Type B pancreatic cell (in vitro differentiated cells): ENCODE results near the gene B4GALT6. TPM values are rescaled to one million over a fixed set of nuclear protein-coding genes. Genes with fewer than 3 reads are reported as not detected.
A peak's percentile ranks its signal among the peaks of the same experiment; 100 is the strongest.

ENCODE experiments used
- DNase-seq: peaks from one replicate; pipeline ENCODE4 v3.0.0; 2021; ENCODE audit warnings: mixed read lengths; ENCODE audit not compliant: unreplicated experiment; ENCODE audit errors: extremely low spot score
- H3K27ac Mint-ChIP-seq: 2 replicates; pipeline ENCODE4 v1.8.0; 2021; ENCODE audit warnings: mild to moderate bottlenecking, mixed read lengths
- H3K27me3 Mint-ChIP-seq: 2 replicates; pipeline ENCODE4 v1.8.0; 2021; ENCODE audit warnings: mixed read lengths
- H3K36me3 Mint-ChIP-seq: 2 replicates; pipeline ENCODE4 v1.8.0; 2021; ENCODE audit warnings: mixed read lengths
- H3K4me1 Mint-ChIP-seq: one replicate; pipeline ENCODE4 v1.8.0; 2021; ENCODE audit warnings: mixed read lengths; ENCODE audit not compliant: unreplicated experiment
- H3K4me3 Mint-ChIP-seq: 2 replicates; pipeline ENCODE4 v1.8.0; 2021; ENCODE audit warnings: mild to moderate bottlenecking, mixed read lengths
- H3K9me3 Mint-ChIP-seq: 2 replicates; pipeline ENCODE4 v1.8.0; 2021; ENCODE audit warnings: mixed read lengths
- CTCF ChIP-seq: fragments of 200-600 bp; sonication (generic); conservative IDR thresholded peaks from 2 replicates; pipeline ENCODE4 v1.5.0; 2021; ENCODE audit warnings: antibody characterized with exemption, mild to moderate bottlenecking
- total RNA-seq: library from RNA; stranded (reverse); gene quantifications from 2 replicates; pipeline ENCODE4 v1.2.1, GENCODE V29; 2021; ENCODE audit warnings: low replicate concordance

The B4GALT6 gene
- total RNA-seq, 1 donor from 2014 or later = 35.9 TPM

- Mint-ChIP-seq H3K4me1 (peaks cover 37% of the 10 kb centered on the region), H3K27ac (no peak within 1 kb of the TSS), H3K4me3 (peak within 1 kb of the TSS; percentile 62), H3K36me3 (no peaks in the 10 kb centered on the region), H3K9me3 (peaks cover 7% of the 10 kb centered on the region), H3K27me3 (no peaks in the 10 kb centered on the region)
- DNase-seq = no peak
- TF ChIP-seq CTCF = no peak
These were observed 92.8 kb downstream of the B4GALT6 start, which contains the start of gene TTR for GRCh38 chr18:31591628-31592027. Gene TTR, plus strand, starts transcription at chr18:31591877. Its CDS starts 26 bp downstream, at chr18:31591903.

- peak overlapping the region; percentile 15 for H3K4me3 Mint-ChIP-seq
- DNase-seq = no peak
- TF ChIP-seq CTCF = no peak
- H3K27ac Mint-ChIP-seq = no peak overlapping the region
- H3K9me3 Mint-ChIP-seq = peaks cover 7% of the 10 kb centered on the region
- H3K4me1 Mint-ChIP-seq = peaks cover 33% of the 10 kb centered on the region
- H3K36me3 Mint-ChIP-seq = no peaks in the 10 kb centered on the region
- H3K27me3 Mint-ChIP-seq = no peaks in the 10 kb centered on the region
These were observed 93.3 kb downstream of the B4GALT6 start for GRCh38 chr18:31591113-31591512.

GRCh38 chr18:31590570-31590969 lies 93.8 kb downstream of the B4GALT6 start:
- no peak overlapping the region for H3K27ac Mint-ChIP-seq
- no peak for TF ChIP-seq CTCF
- no peaks in the 10 kb centered on the region for H3K36me3 Mint-ChIP-seq
- peaks cover 28% of the 10 kb centered on the region for H3K4me1 Mint-ChIP-seq
- H3K4me3 Mint-ChIP-seq = no peak overlapping the region
- DNase-seq = no peak
- peaks cover 7% of the 10 kb centered on the region for H3K9me3 Mint-ChIP-seq
- no peaks in the 10 kb centered on the region for H3K27me3 Mint-ChIP-seq

- H3K27me3 Mint-ChIP-seq = no peaks in the 10 kb centered on the region
- no peak for TF ChIP-seq CTCF
- no peak overlapping the region for H3K4me3 Mint-ChIP-seq
These were observed 96.9 kb downstream of the B4GALT6 start for GRCh38 chr18:31587529-31587928.

GRCh38 chr18:31586616-31587015 lies 97.8 kb downstream of the B4GALT6 start:
- peaks cover 11% of the 10 kb centered on the region for H3K4me1 Mint-ChIP-seq
- peaks cover 7% of the 10 kb centered on the region for H3K9me3 Mint-ChIP-seq
- H3K27me3 Mint-ChIP-seq = no peaks in the 10 kb centered on the region
- TF ChIP-seq CTCF = no peak
- no peak overlapping the region for H3K27ac Mint-ChIP-seq
- no peak overlapping the region for H3K4me3 Mint-ChIP-seq
- H3K36me3 Mint-ChIP-seq = no peaks in the 10 kb centered on the region
- DNase-seq = no peak

More at GRCh38 chr18:31587529-31587928, 96.9 kb downstream of the B4GALT6 start:
- Mint-ChIP-seq H3K27ac (peak overlapping the region; percentile 4), H3K36me3 (no peaks in the 10 kb centered on the region), H3K9me3 (peaks cover 7% of the 10 kb centered on the region), H3K4me1 (peaks cover 15% of the 10 kb centered on the region)
- no peak for DNase-seq

- Mint-ChIP-seq H3K4me3 (no peak overlapping the region), H3K4me1 (peaks cover 8% of the 10 kb centered on the region), H3K9me3 (peaks cover 7% of the 10 kb centered on the region), H3K36me3 (no peaks in the 10 kb centered on the region), H3K27ac (no peak overlapping the region), H3K27me3 (no peaks in the 10 kb centered on the region)
- DNase-seq = no peak
- TF ChIP-seq CTCF = no peak
These were observed 98.4 kb downstream of the B4GALT6 start for GRCh38 chr18:31585991-31586390.
